K562 (cell line): ENCODE data around the gene ZBTB20. TPM values are rescaled to one million over a fixed set of nuclear protein-coding genes. Genes with fewer than 3 reads are reported as not detected.

Experiments
- ATAC-seq: fragments of 200-7000 bp; cut with Tn5 transposase; 3 replicates; pipeline ENCODE4 v1.9.1; 2020; ENCODE audit warnings: moderate library complexity
- BruUV-seq: library from RNA; stranded (reverse); fragments of 400-500 nt; replicated peaks from 2 replicates; lab custom pipeline; 2021; lab: Mats Ljungman, UMichigan
- CTCF ChIA-PET: fragments of 300-600 bp; formaldehyde crosslinking; extraction: SDS; loops from one replicate; lab custom pipeline; 2021; ENCODE audit warnings: low intra/inter-chr PET ratio; lab: Yijun Ruan, JAX
- POLR2A ChIA-PET: fragments of 300-600, 350-650 bp; sonication (Branson Sonifier 250); formaldehyde crosslinking; extraction: SDS; loops from one replicate; lab custom pipeline; 2021; ENCODE audit warnings: antibody characterized with exemption, inconsistent platforms; lab: Yijun Ruan, JAX
- DNase-seq, 4 experiments: peaks; one replicate each; pipeline versions ENCODE4 v3.0.0 to v3.0.0-alpha.2; 2011 to 2018; ENCODE audit warnings: low spot score in 3 of 4, mixed read lengths in 3 of 4; ENCODE audit errors: extremely low read depth in 1 of 4
- FAIRE-seq: peaks from 2 replicates; lab custom pipeline; 2011; peaks lifted over from hg19 to GRCh38; lab: Jason Lieb, UNC
- H2AFZ ChIP-seq: 2 replicates; pipeline ENCODE4 v1.6.0; 2011; ENCODE audit warnings: low read depth, low read length, control low read depth, inconsistent platforms
- H3K27ac ChIP-seq: fragments of 200-600 bp; 3 replicates; pipeline ENCODE4 v1.8.0; 2011; ENCODE audit warnings: low read depth, mild to moderate bottlenecking, control low read depth, inconsistent platforms, low read length, moderate library complexity, mixed read lengths; ENCODE audit errors: extremely low read depth
- H3K27me3 ChIP-seq, 2 experiments: fragments of 300-600 bp in 1 of 2; 2 replicates in 1 of 2; 3 replicates in 1 of 2; pipeline versions ENCODE4 v1.6.0 to v1.8.0; 2011; ENCODE audit warnings: inconsistent platforms in 2 of 2, low read length in 2 of 2, mild to moderate bottlenecking in 1 of 2, mixed read lengths in 1 of 2, moderate library complexity in 1 of 2; ENCODE audit not compliant: control insufficient read depth in 2 of 2, insufficient read depth in 2 of 2
- H3K36me3 ChIP-seq: fragments of 300-600 bp; 3 replicates; pipeline ENCODE4 v1.8.0; 2011; ENCODE audit warnings: mild to moderate bottlenecking, low read length, inconsistent platforms; ENCODE audit not compliant: control insufficient read depth, insufficient read depth
- H3K4me1 ChIP-seq, 2 experiments: fragments of 200-600 bp in 1 of 2; replicated peaks in 1 of 2; 2 replicates in 1 of 2; 3 replicates in 1 of 2; pipeline versions ENCODE4 v1.5.1 to v1.8.0; 2011; ENCODE audit warnings: inconsistent platforms in 2 of 2, low read length in 2 of 2, mild to moderate bottlenecking in 1 of 2, mixed read lengths in 1 of 2, moderate library complexity in 1 of 2; ENCODE audit not compliant: control insufficient read depth in 2 of 2, insufficient read depth in 2 of 2
- H3K4me2 ChIP-seq: 2 replicates; pipeline ENCODE4 v1.6.1; 2011; ENCODE audit warnings: low read length, control low read depth, inconsistent platforms, mixed read lengths; ENCODE audit not compliant: insufficient read depth
- H3K4me3 ChIP-seq: fragments of 200-600 bp; sonication (generic), shearing (Covaris generic); 2 replicates; pipeline ENCODE4 v1.5.1; 2016; ENCODE audit warnings: control low read depth, inconsistent platforms
- H3K79me2 ChIP-seq: fragments of 200-600 bp; 3 replicates; pipeline ENCODE4 v1.8.0; 2011; ENCODE audit warnings: low read length, inconsistent platforms; ENCODE audit not compliant: control insufficient read depth, insufficient read depth
- H3K9ac ChIP-seq, 2 experiments: 2 replicates each; pipeline versions ENCODE4 v1.6.0 to v1.6.1; 2011; ENCODE audit warnings: low read depth in 2 of 2, low read length in 2 of 2, control low read depth in 1 of 2, inconsistent platforms in 1 of 2, mild to moderate bottlenecking in 1 of 2, mixed read lengths in 1 of 2; ENCODE audit not compliant: insufficient read depth in 1 of 2
- H3K9me1 ChIP-seq: one replicate; pipeline ENCODE4 v1.6.0; 2011; ENCODE audit warnings: inconsistent platforms, mild to moderate bottlenecking, low read length, moderate library complexity; ENCODE audit not compliant: control insufficient read depth, insufficient read depth
- H3K9me3 ChIP-seq: replicated peaks from 2 replicates; pipeline ENCODE4 v1.5.1; 2011; ENCODE audit warnings: low read depth, low read length, inconsistent platforms; ENCODE audit not compliant: control insufficient read depth, insufficient read depth
- H4K20me1 ChIP-seq: replicated peaks from 2 replicates; pipeline ENCODE4 v1.6.1; 2011; ENCODE audit warnings: low read length, inconsistent platforms, mixed read lengths; ENCODE audit not compliant: control insufficient read depth, insufficient read depth
- SRSF9 ChIP-seq: fragments of 200-400 bp; formaldehyde crosslinking; IDR thresholded peaks from 2 replicates; pipeline ENCODE4 v1.6.1; 2017; ENCODE audit warnings: low read depth, low read length, borderline replicate concordance
- whole genome bisulfite sequencing: fragments of 100-300 bp; shearing (Covaris generic); methylation state at CpG from one replicate; pipeline ENCODE4 v1.1.6; 2016; ENCODE audit warnings: low coverage, mixed read lengths; ENCODE audit not compliant: insufficient coverage; ENCODE audit errors: missing lambda C conversion rate; 5-methylcytosine and 5-hydroxymethylcytosine counted together
- in situ Hi-C: fragments of 300-500 bp; cut with MboI; formaldehyde crosslinking; loops from 4 replicates; pipeline ENCODE4 v1.15.0; 2018; ENCODE audit warnings: inconsistent platforms, mixed read lengths
- intact Hi-C: fragments of 100-400 bp; cut with micrococcal nuclease; formaldehyde crosslinking; loops from 2 replicates; pipeline ENCODE4 v1.14.2; 2022
- polyA plus RNA-seq, 8 experiments: library from polyadenylated mRNA; depleted of rRNA in 4 of 8; stranded (reverse) in 5 of 8; unstranded in 3 of 8; fragments of >200 nt; fragmentation: Nextera tagmentation in 2 of 8; fragmentation: Illumina TruSeq in 1 of 8; extraction: Ambion mirVana in 2 of 8; extraction: Trizol in 1 of 8; gene quantifications; 2 replicates each; pipeline versions ENCODE4 v1.2.1 to v1.2.3, GENCODE V29; 2011 to 2014; ENCODE audit warnings: inconsistent platforms in 1 of 8, missing spikeins in 1 of 8
- total RNA-seq, 7 experiments: library from RNA; depleted of rRNA in 6 of 7; stranded (reverse); fragments of >200 nt in 6 of 7; fragmentation: Illumina TruSeq in 2 of 7; extraction: Trizol in 2 of 7; gene quantifications; 2 replicates each; pipeline versions ENCODE4 v1.2.1 to v1.2.3, GENCODE V29; 2011 to 2021; ENCODE audit warnings: low replicate concordance in 1 of 7
- TF ChIP-seq, protein P1 (sequence below), 2 experiments: fragments of 450-650 bp in 1 of 2; IDR thresholded peaks; 2 replicates each; pipeline ENCODE4 v1.6.1; 2011 to 2017; ENCODE audit warnings: low read depth in 2 of 2, antibody characterized with exemption in 1 of 2, borderline replicate concordance in 1 of 2, low read length in 1 of 2, mild to moderate bottlenecking in 1 of 2, mixed read lengths in 1 of 2; ENCODE audit not compliant: control insufficient read depth in 1 of 2

ZBTB20 gene
- total and polyA plus RNA-seq, 9 of the 15 experiments (the other 6 are each of a cell fraction or from before 2014, with no cell fraction given): 0.17 to 1.7 (median 0.45) TPM

DNA sequence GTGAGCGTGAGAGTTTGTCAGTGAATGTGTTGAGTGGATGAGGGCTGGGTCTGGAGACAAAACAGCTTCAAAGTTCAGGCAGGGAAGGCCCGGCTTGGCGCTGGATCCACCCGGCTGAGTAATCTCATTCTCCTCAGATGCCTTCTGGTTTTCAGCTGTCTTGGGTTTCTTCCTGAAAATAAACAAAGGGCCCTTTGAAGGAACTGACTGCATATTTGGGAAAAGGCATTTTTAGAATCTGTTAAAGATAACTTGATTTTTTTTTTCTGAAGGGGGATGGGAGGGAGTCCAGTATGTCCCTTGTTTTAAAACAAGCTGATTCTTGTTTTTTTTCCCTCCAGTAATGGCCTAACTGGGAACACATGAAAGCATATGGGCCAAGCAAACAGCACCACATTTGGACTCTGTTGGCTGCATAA, 766.8 kb downstream of the ZBTB20 start:
- intact Hi-C loops: loop anchor here (10.0 kb wide), 1 partner anchor 1435 kb away; no protein-coding TSS in a partner anchor
- POLR2A ChIA-PET: interaction anchor here (1.3 kb wide), 1 partner anchor 21 kb away, joined by 4 read pairs; no protein-coding TSS in a partner anchor
- H4K20me1 ChIP-seq: no peaks in the 10 kb centered on the region

More for the DNA sequence above, 766.8 kb downstream of the ZBTB20 start:
- H2AFZ ChIP-seq: no peak overlapping the region
- no peak overlapping the region for H3K4me2 ChIP-seq
- H3K79me2 ChIP-seq: no peaks in the 10 kb centered on the region
- H3K9me3 ChIP-seq: no peaks in the 10 kb centered on the region
- 2% methylated on average over 4 of the region's 4 CpGs for WGBS
- no TSS peak for BruUV-seq
- H3K36me3 ChIP-seq: no peaks in the 10 kb centered on the region
- DNase-seq: no peak
- no peak overlapping the region for H3K4me3 ChIP-seq
- TF ChIP-seq, protein P1, sequence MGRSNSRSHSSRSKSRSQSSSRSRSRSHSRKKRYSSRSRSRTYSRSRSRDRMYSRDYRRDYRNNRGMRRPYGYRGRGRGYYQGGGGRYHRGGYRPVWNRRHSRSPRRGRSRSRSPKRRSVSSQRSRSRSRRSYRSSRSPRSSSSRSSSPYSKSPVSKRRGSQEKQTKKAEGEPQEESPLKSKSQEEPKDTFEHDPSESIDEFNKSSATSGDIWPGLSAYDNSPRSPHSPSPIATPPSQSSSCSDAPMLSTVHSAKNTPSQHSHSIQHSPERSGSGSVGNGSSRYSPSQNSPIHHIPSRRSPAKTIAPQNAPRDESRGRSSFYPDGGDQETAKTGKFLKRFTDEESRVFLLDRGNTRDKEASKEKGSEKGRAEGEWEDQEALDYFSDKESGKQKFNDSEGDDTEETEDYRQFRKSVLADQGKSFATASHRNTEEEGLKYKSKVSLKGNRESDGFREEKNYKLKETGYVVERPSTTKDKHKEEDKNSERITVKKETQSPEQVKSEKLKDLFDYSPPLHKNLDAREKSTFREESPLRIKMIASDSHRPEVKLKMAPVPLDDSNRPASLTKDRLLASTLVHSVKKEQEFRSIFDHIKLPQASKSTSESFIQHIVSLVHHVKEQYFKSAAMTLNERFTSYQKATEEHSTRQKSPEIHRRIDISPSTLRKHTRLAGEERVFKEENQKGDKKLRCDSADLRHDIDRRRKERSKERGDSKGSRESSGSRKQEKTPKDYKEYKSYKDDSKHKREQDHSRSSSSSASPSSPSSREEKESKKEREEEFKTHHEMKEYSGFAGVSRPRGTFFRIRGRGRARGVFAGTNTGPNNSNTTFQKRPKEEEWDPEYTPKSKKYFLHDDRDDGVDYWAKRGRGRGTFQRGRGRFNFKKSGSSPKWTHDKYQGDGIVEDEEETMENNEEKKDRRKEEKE (IDR thresholded peaks at IDR 0.05; ENCODE audit: borderline replicate concordance in 1 of 2, control insufficient read depth in 1 of 2, low read depth in 2 of 2, low read length in 1 of 2): no peak
- no peak for TF ChIP-seq SRSF9
- TF ChIP-seq, all 486 proteins: peak for 0
- no peaks in the 10 kb centered on the region for H3K9me1 ChIP-seq
- in situ Hi-C loops: no loop called here
- no peak overlapping the region for H3K27ac ChIP-seq
- H3K9ac ChIP-seq: no peak overlapping the region
- no peaks in the 10 kb centered on the region for H3K27me3 ChIP-seq
- CTCF ChIA-PET: interaction anchor here (0.6 kb wide), 1 partner anchor 27 kb away, joined by 4 read pairs; no protein-coding TSS in a partner anchor
- no peaks in the 10 kb centered on the region for H3K4me1 ChIP-seq
- FAIRE-seq (no peak), ATAC-seq (no peak)
